ENCODE data around the gene COMMD4. TPM values are rescaled to one million over a fixed set of nuclear protein-coding genes. Genes with fewer than 3 reads are reported as not detected.

Gene COMMD4
- total RNA-seq = 87.7 and 91.5 TPM in 2 replicates

GRCh38 chr15:75335705-75336355 lies at the start of gene COMMD4:
Gene COMMD4 (plus strand): TSS chr15:75336063. CDS start chr15:75336090, 27 bp downstream.

DNA sequence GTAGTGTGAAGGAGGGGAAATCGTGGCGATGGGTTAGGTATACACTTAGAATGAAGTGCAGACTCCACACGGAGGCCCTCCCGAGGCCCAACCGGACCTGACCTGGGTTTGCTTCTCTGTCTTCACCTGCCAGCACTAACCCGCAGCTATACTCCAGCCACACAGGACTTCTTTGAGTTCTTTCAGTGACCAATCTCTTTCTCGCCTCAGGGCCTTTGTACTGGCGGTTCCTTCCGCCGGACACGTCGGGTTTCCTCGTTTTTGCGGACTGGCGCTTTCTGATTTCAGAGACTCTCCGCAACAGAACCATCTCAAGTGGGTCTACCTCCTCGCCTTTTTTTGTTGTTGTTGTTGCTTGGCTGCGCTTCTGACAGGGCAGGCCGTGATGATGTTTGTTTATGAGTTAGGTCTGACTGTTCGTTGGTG lies 10.9 kb downstream of the COMMD4 start, which contains the start of gene NEIL1:
TSS of gene NEIL1 (plus strand) at position 244 of the 426 bp plus-strand sequence. CDS start 1,867 bp downstream, outside the sequence.

DNA sequence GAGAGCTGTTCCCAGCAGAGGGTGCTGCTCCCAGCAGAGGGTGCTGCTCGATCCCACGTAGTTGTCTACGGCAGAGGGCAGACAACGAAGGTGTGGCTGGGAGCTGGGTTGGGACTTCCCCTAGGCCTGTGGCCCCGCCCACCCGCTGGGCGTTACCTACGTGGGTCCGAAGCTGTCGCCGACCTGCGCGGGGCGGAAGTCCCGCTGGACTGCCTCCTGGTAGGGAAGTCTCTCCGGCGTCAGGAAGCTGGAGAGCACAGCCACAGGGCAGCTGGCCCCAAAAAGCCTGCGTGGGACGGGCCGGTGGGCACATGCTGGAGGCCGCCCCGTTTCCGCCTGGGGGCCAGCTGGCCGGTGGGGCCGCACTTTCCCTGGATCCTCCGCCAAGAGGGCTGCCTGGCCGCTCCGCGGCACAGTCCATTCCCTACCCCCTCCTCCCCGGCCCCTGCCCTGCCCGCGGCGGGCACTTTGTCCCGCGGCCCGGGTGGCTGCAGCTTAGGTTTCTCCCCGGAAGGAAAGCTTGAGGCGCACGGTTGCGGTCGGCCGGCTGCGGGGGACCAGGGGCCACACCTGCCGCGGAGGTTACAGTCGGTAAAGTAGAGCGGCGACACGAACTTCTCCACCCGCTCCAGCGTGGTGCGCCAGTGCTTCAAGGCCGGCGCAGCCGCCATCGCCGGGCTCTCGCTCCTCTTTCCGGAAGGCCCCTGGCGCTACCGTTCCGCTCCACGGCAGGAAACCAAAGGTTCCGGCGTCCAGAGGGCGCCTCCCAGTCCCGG lies 32.2 kb downstream of the COMMD4 start, which contains the start of gene MAN2C1:
TSS of gene MAN2C1 (minus strand) at position 695 of the 776 bp plus-strand sequence. CDS start at position 671, 24 bp downstream.

Other genes starting within 250 kb of the COMMD4 start
- 4.0 and 9.4 TPM in 2 replicates for gene C15orf39, start 134.2 kb upstream of the COMMD4 start, total RNA-seq
- not detected in 2 replicates for gene GOLGA6C, start 77.7 kb upstream of the COMMD4 start, total RNA-seq
- gene GOLGA6D, start 53.2 kb upstream of the COMMD4 start, total RNA-seq = not detected in 2 replicates
- gene NEIL1, start 11.0 kb downstream of the COMMD4 start, total RNA-seq = 13.3 and 17.5 TPM in 2 replicates
- gene MAN2C1, start 32.5 kb downstream of the COMMD4 start, total RNA-seq = 111 and 117 TPM in 2 replicates
- gene SIN3A, start 115.6 kb downstream of the COMMD4 start, total RNA-seq = 14.6 and 22.9 TPM in 2 replicates
- 15.3 and 15.7 TPM in 2 replicates for gene PTPN9, start 243.3 kb downstream of the COMMD4 start, total RNA-seq

Data from epithelial cell of umbilical artery (primary cell).